ENCODE data around the gene CCL20.
A peak's percentile ranks its signal among the peaks of the same experiment; 100 is the strongest.

Gene CCL20

GRCh38 chr2:227802882-227803281 lies 10.8 kb upstream of the CCL20 start:
- DNase-seq (ENCODE audit: low read depth), result no peak

GRCh38 chr2:227804975-227805374 lies 8.7 kb upstream of the CCL20 start:
- no peak for DNase-seq (ENCODE audit: low read depth)

- no peak for DNase-seq (ENCODE audit: low read depth)
Observed at GRCh38 chr2:227805578-227805977, 8.1 kb upstream of the CCL20 start.

GRCh38 chr2:227808936-227809335 lies 4.7 kb upstream of the CCL20 start:
- DNase-seq (ENCODE audit: low read depth), result no peak

GRCh38 chr2:227812001-227812400 lies 1.6 kb upstream of the CCL20 start:
- no peak for DNase-seq (ENCODE audit: low read depth)

GRCh38 chr2:227813229-227813561 lies 447 bp upstream of the CCL20 start:
- no peak for DNase-seq (ENCODE audit: low read depth)

GRCh38 chr2:227815066-227815465 lies 1.4 kb downstream of the CCL20 start:
- DNase-seq (ENCODE audit: low read depth), result no peak

GRCh38 chr2:227816507-227817294 lies 3.1 kb downstream of the CCL20 start:
- no peak for DNase-seq (ENCODE audit: low read depth)

- DNase-seq (ENCODE audit: low read depth), result no peak
Observed at GRCh38 chr2:227817336-227817735, 3.7 kb downstream of the CCL20 start.

GRCh38 chr2:227817850-227818674 lies 4.4 kb downstream of the CCL20 start:
- DNase-seq (ENCODE audit: low read depth), result peak; percentile 100

- no peak for DNase-seq (ENCODE audit: low read depth)
Observed at GRCh38 chr2:227818675-227819397, 5.2 kb downstream of the CCL20 start.

GRCh38 chr2:227819398-227819697 lies 5.7 kb downstream of the CCL20 start:
- DNase-seq (ENCODE audit: low read depth), result no peak

GRCh38 chr2:227821043-227821942 lies 7.7 kb downstream of the CCL20 start:
- DNase-seq (ENCODE audit: low read depth), result no peak

- no peak for DNase-seq (ENCODE audit: low read depth)
Observed at GRCh38 chr2:227822416-227823003, 8.9 kb downstream of the CCL20 start.

GRCh38 chr2:227823922-227824321 lies 10.3 kb downstream of the CCL20 start:
- DNase-seq (ENCODE audit: low read depth), result no peak

- no peak for DNase-seq (ENCODE audit: low read depth)
Observed at GRCh38 chr2:227824711-227825110, 11.1 kb downstream of the CCL20 start.

GRCh38 chr2:227826019-227826521 lies 12.4 kb downstream of the CCL20 start:
- no peak for DNase-seq (ENCODE audit: low read depth)

- DNase-seq (ENCODE audit: low read depth), result no peak
Observed at GRCh38 chr2:227826563-227826962, 12.9 kb downstream of the CCL20 start.

GRCh38 chr2:227827143-227827542 lies 13.5 kb downstream of the CCL20 start:
- DNase-seq (ENCODE audit: low read depth), result no peak

- no peak for DNase-seq (ENCODE audit: low read depth)
Observed at GRCh38 chr2:227828477-227828912, 14.9 kb downstream of the CCL20 start.

- DNase-seq (ENCODE audit: low read depth), result no peak
Observed at GRCh38 chr2:227829337-227829736, 15.7 kb downstream of the CCL20 start.
